ENCODE measurements around the gene INO80D.
"Not testable (repeated sequence)": the region's sequence is repeated elsewhere in the genome, so short reads cannot be mapped to it uniquely, and the experiment has no call there.

Gene INO80D, protein sequence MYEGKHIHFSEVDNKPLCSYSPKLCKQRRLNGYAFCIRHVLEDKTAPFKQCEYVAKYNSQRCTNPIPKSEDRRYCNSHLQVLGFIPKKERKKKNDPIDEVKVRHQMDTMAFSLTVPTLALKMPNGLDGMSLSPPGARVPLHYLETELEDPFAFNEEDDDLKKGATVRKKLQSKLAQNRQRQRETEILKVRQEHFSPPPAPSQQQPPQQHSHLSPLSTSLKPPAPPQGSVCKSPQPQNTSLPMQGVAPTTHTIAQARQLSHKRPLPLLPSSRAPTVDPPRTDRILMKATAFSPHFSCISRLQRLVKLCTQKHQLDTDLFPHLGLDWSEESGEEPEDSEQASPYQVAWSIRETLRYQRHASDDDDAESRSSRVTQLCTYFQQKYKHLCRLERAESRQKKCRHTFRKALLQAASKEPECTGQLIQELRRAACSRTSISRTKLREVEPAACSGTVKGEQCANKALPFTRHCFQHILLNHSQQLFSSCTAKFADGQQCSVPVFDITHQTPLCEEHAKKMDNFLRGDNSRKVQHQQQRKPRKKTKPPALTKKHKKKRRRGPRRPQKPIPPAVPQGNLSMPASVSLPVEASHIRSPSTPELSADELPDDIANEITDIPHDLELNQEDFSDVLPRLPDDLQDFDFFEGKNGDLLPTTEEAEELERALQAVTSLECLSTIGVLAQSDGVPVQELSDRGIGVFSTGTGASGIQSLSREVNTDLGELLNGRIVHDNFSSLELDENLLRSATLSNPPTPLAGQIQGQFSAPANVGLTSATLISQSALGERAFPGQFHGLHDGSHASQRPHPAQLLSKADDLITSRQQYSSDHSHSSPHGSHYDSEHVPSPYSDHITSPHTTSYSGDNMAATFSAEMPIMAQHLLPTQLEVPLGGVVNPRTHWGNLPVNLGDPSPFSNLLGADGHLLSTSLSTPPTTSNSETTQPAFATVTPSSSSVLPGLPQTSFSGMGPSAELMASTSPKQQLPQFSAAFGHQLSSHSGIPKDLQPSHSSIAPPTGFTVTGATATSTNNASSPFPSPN

DNA sequence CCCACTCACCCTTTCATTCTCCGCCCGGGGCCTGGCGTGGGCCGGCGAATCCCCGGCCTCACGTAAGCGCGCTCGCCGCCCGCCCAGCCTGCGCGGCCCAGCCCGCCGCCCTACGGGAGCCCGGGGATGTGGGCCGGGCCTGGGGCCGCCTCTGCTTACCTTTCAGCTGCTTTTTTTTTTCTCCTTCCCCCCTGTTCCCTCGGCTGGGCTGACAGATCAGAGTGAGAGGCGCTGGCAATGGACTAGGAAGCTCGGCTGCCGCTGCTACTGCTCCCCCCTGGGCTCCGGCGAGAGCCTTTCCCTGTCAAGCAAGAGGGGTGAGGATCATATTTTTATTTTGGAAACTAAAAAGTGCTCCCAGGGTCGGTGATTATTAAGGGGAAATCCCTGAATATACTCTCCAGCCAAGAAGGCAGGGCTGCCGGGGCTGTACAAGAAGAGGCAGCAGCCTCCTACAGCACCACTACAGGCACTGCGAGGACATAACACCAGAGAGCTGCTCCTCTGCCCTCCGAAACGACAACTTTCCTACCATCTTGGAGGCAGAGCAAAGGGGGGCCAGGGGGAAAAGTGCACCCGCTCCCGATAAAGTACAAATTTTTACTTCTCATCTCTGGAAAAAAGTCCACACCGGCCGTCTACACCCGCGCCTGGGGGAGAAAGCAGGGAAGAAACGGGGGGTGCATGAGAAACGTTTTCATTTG, at the start of gene INO80D:
Gene INO80D (minus strand): TSS at position 433 of the 704 bp plus-strand sequence. CDS start 23,158 bp downstream, outside the sequence.
- DNase-seq: peak; percentile 79

DNA sequence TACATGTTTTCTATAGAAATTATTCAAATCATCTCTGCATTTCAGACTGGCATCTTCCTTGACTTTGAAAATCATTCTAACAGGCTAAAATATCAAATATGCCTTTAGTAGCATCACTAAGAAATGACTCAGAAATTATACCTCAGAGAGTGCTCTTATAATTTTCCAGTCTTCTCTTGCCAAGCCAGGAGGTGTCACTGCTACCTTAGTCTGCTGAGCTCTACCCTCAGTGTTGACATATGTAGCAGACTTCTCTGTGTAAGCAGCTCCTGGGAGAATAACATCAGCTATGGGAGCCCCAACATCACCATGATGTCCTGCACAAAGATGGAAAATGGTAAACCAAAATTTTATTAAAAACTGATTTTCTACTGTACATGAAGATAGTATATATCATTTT, 41.7 kb upstream of the INO80D start:
- DNase-seq: no peak

DNA sequence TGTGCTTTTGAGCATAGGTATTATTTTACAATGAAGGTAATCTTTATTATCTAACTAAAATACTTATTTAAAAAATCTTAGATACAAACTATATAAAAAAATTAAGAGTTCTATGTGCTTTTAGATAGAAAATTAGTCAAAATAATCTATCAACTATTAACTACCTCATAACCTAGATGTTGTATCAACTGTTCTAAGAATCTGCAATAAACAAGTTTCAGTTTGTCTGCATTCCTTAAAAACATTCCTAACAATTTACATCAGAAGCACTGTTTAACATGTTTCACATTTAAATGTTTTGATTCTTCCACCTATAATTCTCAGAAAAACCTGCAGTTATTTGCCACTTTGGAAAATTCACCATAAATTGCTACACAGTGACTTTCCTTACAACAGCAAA, 39.9 kb upstream of the INO80D start:
- DNase-seq: no peak

DNA sequence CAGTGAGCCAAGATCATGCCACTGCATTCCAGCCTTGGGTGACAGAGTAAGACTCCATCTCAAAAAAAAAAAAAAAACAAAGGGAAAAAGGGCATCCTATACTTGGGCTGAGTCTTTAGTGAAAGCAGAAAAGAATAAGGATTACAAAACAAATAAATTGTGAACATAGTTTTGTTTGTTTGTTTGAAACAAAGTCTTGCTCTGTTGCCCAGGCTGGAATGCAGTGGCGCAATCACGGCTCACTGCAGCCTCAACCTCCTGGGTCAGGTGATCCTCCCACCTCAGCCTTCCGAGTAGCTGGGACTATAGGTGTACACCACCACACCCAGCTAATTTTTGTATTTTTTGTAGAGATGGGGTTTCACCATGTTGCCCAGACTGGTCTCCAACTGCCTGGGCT, 36.6 kb upstream of the INO80D start:
- DNase-seq: not testable (repeated sequence)

DNA sequence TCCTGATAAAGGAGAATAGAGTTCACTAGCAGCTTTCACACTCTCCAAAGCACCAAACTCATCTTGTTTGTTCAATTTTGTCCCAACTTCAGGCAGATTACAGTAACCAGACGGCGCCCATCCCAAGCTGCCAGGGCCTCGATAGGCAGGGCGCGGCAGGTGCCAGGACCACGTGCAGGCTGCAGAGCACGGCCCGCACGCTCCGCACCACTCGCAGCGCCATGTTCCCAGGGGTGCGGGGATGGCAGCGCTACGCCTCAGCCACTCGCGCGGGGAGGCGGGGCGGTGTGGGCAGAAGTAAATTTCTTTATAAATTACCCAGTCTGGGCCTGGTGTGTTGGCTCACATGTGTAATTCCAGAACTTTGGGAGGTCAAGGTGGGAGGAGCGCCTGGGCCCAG, 30.3 kb upstream of the INO80D start:
- no peak for DNase-seq

DNA sequence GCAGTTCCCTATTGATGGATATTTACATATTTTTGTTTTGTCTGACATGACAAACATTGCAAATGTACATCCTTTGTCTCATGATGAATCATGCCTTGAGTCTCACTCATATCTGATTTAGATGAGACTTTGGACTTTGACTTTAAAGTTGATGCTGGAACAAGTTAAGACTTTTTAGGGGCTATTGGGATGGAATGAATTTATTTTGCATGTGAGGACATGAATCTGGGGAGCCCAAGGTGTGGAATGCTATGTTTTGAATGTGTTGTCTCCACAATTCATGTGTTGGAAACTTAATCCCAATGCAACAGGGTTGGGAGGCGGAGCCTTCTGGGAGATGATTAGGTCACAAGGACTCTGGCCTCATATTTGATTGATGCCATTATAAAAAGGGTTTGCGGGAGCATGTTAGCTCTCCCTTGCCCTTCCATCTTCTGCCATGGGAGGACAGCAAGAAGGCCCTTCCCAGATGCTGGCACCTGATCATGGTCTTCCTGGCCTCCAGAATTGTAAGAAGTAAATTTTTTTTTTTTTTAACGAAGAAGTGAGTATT, 29.1 kb upstream of the INO80D start:
- DNase-seq: no peak

DNA sequence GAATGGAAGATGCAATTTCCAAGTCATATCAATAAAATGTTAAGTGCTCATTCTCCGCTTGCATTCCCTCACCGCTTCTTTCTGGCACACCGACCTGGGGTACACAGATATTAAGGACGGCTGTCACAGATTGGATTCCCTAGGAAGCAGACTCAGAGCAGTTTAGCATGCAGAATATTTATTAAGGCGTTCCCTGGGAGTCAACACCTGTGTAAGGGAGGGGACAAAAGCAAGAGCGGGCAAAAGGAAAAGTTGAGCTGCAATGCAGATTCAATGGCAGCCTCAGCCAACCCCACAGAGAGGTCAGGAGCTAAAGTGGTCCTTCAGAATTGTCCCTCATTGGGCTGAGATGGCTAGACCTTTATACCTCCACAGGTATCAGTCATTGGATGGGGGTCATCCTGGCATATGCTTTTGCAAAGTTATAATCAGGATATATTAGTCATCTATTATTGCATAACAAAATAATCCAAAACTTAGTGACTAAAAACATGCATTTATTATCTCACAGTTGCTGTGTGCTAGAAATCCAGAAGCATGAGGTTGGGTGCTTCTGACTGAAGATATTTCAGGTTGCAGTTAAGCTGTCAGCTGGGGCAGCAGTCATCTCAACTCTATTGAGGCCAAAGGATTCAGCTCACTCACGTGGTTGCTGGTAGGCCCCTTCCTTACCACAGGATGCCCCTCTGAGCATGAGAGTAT, 27.0 kb upstream of the INO80D start:
- no peak for DNase-seq

DNA sequence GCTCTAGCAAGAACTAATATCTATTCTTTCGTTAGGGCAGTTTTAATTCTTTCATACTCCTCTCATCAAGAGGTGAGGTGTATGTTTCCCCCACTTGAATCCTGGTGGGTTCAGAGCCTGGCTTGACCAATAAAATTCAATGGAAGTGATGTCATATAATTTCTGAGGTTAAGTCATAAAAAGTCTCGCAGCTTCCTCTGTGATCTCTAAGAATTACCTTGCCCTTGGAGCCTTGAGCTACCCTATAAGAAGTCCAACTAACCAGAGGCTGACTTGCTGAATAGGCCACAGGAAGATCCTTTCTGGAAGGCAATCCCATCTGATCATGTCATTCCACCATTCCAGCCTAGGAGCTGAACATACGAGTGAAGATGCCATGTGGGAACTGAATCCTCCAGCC, 26.1 kb upstream of the INO80D start:
- no peak for DNase-seq

DNA sequence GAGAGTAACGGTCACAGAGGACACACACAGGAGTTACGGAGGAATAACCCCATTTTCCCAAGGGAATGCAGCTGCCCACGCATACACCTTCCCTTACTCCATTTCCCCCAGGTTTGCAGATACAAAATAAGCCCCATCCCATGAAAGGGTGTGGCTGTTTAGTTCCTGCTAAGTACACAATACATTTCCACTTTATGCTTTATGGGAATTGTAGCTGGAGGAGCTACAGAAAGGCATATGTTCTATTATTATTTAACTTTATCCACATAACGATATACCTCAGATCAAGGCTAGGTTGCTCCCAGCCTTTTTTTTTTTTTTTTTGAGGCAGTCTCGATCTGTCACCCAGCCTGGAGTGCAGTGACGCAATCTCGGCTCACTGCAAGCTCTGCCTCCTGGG, 22.7 kb upstream of the INO80D start:
- no peak for DNase-seq

DNA sequence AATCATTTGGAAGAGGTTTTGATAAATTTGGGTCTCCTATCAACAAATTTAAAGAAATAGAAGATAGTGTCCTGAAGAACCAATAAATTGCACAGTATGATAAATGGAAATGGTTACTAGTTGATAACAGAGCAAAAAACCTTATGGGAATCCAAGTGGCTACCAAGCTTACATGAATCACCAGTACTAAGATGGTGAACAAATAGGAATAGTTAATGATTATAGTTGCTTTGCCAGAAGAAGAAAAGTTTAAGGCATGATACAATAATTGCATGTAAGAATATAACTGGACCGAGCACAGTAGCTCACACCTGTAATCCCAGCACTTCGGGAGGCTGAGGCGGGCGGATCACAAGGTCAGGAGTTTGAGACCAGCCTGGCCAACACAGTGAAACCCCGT, 19.6 kb upstream of the INO80D start:
- DNase-seq: no peak

DNA sequence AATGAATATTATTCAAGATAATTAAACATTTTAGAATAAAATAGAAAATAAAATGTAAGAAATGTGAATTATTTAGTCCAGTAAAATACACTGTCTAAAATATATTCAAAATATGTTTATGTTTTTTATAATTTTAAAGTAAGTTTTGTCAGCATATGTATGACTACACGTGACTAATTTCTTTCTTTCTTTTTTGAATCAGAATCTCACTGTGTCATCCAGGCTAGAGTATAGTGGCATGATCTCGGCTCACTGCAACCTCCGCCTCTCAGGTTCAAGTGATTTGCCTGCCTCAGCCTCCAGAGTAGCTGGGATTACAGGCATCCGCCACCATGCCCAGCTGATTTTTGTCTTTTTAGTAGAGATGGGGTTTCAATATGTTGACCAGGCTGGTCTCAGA, 19.1 kb upstream of the INO80D start:
- no peak for DNase-seq

DNA sequence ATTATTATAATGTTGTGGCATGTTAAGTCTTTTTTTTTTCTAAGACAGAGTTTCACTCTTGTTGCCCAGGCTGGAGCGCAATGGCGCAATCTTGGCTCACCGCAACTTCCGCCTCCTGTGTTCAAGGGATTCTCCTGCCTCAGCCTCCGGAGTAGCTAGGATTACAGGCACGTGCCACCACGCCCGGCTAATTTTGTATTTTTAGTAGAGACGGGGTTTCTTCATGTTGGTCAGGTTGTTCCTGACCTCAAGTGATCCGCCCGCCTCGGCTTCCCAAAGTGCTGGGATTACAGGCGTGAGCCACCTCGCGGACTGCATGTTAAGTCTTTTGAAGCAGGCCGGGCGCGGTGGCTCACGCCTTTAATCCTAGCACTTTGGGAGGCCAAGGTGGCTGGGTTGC, 12.9 kb upstream of the INO80D start:
- not testable (repeated sequence) for DNase-seq

DNA sequence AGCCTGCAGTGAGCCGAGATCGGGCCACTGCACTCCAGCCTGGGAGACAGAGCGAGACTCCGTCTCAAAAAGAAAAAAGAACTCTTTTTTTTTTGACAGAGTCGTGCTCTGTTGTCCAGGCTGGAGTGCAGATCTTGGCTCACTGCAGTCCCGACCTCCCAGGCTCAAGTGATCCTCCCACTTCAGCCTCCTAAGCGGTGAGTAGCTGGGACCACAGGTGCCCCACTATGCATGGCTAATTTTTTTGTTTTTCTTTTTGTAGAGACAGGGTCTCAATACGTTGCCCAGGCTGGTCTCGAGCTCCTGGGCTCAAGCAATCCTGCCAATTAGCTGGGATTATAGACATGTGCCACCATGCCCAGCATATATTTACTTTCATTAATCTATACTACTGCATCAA, 12.5 kb upstream of the INO80D start:
- no peak for DNase-seq

DNA sequence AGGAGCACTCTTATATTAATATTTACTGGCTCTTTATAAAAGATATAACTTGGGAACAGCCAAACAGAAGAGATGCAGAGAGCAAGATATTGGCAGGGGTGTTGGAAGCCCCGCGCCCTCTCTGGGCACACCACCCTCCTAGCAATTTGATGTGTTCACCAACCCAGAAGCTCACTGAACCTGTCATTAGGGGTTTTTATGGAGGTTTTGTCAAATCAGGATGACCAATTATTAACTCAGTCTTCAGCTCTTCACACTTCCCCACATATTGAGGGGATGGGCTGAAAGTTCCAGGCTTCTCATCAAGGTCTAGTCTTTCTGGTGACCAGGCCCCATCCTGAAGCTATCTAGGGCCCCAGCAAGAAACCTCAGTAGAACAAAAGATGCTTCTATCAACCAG, 10.9 kb upstream of the INO80D start:
- DNase-seq: no peak

DNA sequence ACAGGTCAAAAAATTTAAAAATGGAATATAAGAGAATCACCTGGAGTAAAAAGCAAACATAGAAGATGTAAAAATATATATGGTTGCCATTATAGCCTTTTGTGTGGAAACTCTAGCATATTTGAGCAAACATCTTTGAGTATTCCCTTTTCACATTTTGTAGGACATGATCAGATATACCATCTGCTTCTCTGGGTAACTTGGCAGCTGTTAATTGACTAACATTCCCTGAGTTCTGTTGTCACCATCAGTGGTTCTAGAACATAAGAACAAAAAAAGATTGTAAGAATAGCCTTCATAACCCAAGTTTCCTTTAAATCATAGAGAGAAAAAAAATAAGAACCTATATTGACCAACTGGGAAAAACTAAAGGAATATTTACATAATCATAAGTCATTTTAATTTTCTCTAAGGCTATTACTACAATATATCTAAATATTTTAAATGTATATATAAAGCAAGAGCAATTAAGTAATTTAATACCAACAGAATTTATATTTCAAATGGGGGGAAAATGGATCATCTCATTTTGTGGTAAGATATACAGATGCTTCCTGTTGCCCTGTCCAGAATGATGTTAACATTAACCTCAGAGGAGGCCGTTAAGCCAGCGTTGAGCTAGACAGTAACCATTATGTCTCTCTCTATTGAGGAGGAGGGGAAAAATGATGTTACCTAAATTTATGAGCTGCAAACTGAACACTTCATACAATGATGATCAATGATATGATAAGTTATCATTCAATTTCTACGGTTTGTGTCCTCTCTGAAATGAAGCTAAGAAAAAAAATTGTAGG, 9.8 kb upstream of the INO80D start:
- DNase-seq: no peak

DNA sequence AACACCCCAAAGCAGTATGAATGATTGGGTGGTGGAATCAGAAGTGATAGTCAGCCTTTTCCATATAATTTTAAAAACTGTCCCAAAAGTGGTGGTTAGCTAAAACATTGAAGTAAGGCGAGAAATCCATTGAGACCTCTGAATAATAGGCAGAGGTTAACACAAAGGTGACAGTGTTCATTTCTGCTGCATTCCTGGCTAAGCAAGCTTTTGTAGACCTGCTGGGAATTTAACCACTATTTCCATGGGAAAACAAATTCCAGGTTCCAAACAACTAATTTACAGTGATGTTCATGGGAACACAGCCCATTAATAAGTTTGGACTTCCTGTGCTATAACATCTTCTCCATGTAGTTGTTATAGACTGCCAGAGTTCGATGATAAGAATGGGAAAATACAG, 6.3 kb upstream of the INO80D start:
- no peak for DNase-seq

DNA sequence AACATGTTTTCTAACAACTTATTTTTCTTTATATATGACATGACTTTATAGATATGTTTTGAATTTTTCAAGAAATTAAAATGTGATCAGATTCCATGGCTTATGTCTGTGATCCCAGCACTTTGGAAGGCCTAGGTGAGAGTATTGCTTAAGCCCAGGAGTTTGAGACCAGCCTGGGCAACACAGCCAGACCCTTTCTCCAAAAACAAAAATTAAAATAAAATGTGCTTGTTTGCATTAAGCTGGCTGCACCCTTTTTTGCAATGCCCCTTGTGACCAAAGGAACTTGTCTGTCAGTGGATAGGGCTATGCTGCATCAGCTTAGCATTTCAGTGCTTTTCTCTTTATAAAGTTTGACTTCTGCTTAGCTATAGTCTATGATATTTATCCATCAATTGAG, 2.3 kb upstream of the INO80D start:
- no peak for DNase-seq

DNA sequence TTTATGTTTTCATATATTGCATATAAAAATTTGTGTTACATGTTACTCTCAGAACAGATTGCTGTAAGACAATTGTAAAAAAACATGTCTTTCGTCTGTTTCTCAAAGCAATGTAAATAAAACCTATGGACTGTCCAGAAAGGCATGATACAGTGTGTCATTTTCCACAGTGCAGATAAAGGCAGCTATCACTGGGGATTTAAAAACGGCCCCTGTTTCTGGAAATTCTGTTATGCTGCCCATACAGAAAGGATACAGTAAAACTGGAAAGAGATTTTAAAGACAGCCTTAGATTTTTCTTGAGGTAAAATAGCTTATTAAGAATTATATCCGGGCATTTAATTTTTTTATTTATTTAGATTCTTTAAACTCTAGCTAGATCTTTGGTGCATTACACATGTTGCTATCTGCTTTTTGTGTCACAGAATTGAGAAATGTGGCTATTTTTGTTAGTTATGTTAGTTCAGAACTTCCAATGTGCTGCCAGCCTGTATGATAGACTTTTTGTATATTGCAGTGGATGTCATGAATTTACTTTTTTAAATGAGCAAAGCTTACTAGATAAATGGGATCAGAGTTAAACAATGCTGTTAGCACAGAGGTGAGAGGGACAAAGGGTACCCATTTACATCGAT, 859 bp upstream of the INO80D start:
- DNase-seq: peak; percentile 9

DNA sequence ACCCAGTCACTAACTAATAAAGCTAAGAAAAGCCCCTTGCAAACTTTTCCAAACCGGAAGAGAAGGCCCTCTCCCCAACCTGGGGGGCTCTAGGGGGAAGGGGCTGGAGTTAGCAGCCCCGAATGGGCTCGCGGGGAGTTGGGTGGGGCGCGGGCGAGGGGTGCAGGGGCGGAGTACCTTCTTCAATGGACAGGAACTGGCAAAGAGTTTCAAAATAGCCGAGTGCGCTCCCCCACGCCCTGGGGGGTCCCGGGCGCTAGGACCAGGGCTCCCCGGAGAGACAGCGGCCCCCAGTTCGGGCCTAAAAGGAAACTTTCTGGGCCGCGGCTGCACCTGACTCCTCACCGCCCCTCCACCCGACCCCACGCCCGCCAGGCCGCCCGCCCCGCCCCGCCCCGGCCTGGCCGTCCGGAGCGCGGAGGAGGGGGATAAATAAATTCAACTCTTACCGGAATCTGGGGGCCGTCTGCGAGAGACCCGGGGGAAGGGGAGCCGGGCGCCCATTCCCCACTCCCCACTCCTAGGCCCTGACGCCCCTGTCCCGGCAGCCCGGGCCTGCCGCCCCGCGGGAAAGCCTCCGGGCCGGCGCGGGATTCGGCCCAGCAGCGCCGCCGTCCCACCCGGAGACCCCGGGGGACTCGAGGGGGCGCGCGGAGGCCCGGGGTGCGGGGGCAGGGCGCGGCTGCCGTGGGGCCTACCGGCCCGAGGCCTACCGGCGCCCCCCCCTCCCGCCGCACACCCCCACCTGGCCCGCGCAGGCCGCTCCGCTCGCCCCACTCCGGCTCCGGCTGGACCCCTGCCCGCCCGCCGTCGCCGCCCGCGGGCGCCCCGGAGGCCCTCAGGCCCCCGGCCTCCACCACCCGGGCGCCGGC, 868 bp downstream of the INO80D start:
- DNase-seq: peak; percentile 17

DNA sequence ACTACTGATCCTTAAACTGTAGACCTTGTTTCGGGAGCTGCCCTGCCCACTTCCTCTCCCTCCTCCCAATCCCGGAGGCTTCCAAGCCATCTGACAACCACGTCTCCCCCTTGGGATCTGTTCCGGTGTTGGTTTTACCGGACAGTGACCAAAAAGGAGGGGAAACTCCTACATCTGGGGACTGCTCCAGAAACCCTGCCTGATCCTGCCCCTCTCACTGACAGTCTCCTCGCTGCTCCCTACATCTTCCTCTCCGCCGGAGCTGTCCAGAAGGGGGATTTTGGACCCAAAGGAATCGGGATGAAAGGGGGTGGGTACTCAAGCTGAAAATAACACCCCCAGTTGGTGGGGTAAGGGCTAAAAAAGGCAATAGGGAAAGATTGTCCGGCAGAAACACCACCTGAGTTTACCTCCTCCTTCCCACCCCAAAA, 1.5 kb downstream of the INO80D start:
- peak; percentile 36 for DNase-seq

All from NCI-H345 (cell line).